GM18499 (cell line): ENCODE measurements around the gene CASR.

Source experiments
- ATAC-seq: cut with Tn5 transposase; IDR thresholded peaks from one replicate; pipeline ENCODE4 v1.9.1; 2021; ENCODE audit warnings: moderate number of reproducible peaks; ENCODE audit not compliant: insufficient read depth, unreplicated experiment

Gene CASR

GRCh38 chr3:122299215-122299614 lies 115.7 kb downstream of the CASR start:
- no peak for ATAC-seq

- no peak for ATAC-seq
These were observed 116.5 kb downstream of the CASR start for GRCh38 chr3:122299872-122300460.

- ATAC-seq: no peak
These were observed 117.6 kb downstream of the CASR start for GRCh38 chr3:122301063-122301462.

GRCh38 chr3:122305818-122306621 lies 122.6 kb downstream of the CASR start:
- ATAC-seq: no peak

- no peak for ATAC-seq
These were observed 123.1 kb downstream of the CASR start for GRCh38 chr3:122306622-122306953.

DNA sequence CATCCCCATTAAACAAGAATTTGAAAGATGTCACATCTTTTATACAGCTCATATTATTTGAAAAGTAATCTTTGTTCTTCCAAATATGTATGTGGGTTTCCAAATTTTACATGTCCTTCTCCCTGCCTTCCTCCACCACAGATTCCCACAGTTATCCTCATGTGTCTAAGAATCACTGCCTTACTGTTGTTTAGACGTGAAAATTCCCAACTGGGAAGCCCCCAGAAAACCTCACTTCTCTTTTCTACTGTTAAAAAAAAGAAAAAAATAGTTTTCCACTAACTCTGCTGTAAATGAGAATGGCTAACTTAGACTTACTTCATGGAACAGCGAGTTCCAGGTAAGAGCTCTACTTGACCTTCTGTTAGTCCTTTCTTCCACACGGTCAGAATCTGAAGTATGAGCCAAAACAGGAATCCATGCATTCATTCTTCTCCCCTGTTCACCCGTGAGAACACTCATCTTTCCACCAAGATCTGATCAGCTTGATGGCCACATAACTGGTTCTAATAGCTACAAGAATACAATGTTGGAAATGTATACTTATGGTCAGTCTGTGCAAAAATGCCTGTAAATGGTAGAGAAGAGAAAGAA lies 123.7 kb downstream of the CASR start:
- ATAC-seq: no peak

GRCh38 chr3:122307976-122308375 lies 124.5 kb downstream of the CASR start:
- no peak for ATAC-seq

DNA sequence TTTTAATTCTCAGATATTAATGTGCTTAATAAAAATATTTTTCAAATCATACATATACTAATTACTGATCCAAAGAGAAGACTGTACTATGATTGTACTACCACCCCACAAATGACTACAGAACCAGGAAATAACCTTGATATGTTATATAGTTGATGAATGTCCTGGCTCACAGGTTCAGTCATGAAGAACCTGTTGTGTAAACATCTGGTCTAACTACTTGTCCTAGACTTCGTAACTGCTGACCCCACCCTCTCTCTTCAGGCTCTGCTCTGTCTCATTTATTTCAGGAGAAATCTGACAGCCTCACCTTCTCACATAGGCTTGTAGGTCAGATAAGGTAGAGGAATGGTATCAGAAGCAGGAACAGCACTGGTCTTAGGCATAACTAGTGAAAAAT lies 126.9 kb downstream of the CASR start:
- no peak for ATAC-seq

GRCh38 chr3:122312826-122313225 lies 129.4 kb downstream of the CASR start:
- ATAC-seq: no peak

- ATAC-seq: no peak
These were observed 129.8 kb downstream of the CASR start for GRCh38 chr3:122313281-122313680.

GRCh38 chr3:122314228-122314876 lies 130.9 kb downstream of the CASR start:
- ATAC-seq: no peak

GRCh38 chr3:122315619-122316018 lies 132.2 kb downstream of the CASR start:
- ATAC-seq: no peak

DNA sequence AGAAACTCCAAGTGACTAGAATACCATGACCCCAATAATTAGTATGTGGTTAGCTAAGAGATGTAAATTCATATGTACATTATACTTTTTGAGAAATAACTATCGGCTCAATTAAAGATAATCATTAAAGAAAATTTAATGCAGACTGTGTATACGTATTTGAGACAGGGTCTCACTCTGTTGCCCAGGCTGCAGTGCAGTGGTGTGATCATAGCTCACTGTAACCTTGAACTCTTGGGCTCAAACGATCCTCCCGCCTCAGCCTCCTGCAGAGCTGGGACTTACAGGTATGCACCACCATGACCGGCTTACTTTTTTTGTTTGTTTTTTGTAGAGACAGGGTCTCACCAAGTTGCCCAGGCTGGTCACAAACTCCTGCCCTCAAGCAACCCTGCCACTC lies 132.9 kb downstream of the CASR start:
- no peak for ATAC-seq

GRCh38 chr3:122318620-122319019 lies 135.2 kb downstream of the CASR start:
- no peak for ATAC-seq

DNA sequence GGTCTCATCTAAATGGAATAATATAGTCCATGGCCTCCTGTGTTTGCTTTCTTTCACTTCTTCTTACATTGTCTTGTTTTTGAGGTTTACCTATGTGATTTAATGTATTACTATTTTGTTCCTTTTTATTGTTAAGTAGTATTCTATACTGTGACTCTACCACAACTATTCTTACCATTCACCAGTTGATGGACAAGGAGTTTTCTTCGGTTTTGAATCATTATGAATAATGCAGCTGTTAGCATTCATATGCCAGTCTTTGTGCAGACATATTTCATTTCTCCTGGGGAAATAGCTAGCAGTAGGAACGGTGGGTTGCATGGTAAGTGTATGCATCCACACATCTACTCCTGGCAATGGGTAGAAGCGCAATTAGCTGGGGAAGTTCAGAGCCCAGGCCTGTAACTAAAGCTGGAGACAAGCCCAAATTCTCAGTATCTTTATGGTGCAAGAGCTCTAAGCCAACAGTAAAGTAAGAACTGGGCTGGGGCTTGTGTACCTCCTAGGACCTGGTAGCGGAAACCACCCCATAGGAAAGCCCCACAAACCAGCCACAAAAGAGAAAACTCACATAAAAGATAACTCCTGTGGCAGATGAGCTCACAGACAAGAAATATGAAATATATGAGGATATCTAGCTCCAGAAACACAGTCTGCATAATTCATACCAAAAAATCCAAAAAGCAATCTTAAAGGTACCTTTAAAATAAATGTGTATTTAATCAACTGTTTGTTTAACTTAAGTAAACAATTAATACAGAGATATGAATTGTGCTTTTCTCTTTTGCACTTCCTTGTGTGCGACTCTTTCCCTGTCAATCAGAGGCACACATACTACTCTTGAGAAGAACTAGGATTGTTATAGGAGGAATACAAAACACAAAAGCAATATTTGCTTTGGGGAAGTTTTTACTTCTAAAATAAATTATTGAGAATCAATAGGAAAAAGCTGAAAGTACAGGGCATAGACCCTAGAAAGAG lies 138.9 kb downstream of the CASR start:
- no peak for ATAC-seq

DNA sequence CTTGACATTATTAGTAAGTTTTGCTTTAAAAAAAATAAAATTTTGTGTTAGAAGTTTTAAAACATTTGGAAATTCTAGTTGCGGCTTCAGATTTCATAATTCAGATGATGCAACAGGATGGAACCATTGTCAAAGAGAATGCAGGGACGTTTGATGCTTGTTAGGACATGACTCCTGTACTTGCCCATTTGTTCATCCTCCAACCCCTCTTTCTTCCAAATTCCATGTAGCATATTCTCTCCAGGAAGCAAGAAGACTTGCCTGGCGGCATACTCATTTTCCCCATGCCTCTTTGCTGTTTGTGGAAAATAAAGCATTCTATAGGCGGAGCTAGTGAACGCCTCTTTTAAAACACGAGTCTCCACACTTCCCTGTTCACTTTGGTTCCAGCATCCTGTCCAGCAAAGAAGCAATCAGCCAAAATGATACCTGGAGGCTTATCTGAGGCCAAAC lies 141.4 kb downstream of the CASR start, which contains the start of gene CSTA:
TSS of gene CSTA (plus strand) at position 378 of the 453 bp plus-strand sequence. CDS start at position 423, 45 bp downstream.
- no peak for ATAC-seq

DNA sequence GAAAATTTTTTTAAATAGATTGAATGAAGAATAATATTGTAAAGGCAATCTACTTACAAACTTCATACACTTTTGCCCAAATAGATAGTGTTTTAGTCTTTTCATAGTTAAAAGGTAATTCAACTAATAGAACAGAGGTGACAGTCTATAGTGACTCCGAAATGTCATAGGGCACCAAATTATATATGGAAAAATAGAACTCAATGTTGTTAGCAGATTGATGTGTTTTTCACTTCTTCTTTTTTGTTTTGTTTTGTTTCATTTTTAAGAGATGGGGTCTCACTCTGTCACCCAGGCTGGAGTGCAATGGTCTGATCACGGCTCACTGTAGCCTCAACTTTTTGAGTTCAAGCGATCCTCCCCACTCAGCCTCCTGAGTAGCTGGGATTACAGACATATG lies 142.3 kb downstream of the CASR start:
- no peak for ATAC-seq

- no peak for ATAC-seq
These were observed 148.4 kb downstream of the CASR start for GRCh38 chr3:122331886-122332285.

DNA sequence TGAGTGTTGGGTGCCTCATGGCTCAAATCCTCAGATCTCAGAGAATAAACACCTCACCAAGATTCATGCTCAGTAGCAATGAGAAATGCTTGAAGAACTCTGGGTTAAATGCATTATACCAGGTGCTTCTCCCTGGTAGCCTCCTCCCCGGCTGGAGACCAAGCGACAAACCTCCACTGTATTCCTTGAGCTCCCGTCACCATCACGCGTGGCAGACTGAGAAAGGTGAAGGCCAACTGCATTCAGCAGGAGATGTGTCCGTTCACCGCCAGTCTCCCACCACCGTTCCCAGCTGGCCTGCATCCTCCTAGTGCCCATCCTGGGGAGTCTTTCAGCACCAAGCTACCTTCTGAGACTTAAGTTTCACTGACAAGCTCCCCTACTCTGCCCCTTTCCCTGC lies 149.1 kb downstream of the CASR start:
- no peak for ATAC-seq
